IMR-90 (cell line): ENCODE results near the gene RPS2. TPM values are rescaled to one million over a fixed set of nuclear protein-coding genes. Genes with fewer than 3 reads are reported as not detected.

Experiments used
- ATAC-seq: fragments of 200-7000 bp; cut with Tn5 transposase; 2 replicates; pipeline ENCODE4 v1.9.1; 2020; ENCODE audit warnings: low read depth, mild to moderate bottlenecking, moderate library complexity
- BruUV-seq: library from RNA; stranded (reverse); fragments of 400-500 nt; replicated peaks from 2 replicates; lab custom pipeline; 2021; lab: Mats Ljungman, UMichigan
- CTCF ChIA-PET: fragments of 300-600 bp; formaldehyde crosslinking; extraction: SDS; loops from one replicate; lab custom pipeline; 2021; ENCODE audit warnings: antibody characterized with exemption; lab: Yijun Ruan, JAX
- POLR2A ChIA-PET: fragments of 300-600 bp; sonication (Branson Sonifier 250); formaldehyde crosslinking; loops from one replicate; lab custom pipeline; 2022; ENCODE audit warnings: antibody characterized with exemption; ENCODE audit not compliant: unreplicated experiment; lab: Charles Lee
- DNase-seq: peaks from one replicate; pipeline ENCODE4 v3.0.0; 2013
- H2AFZ ChIP-seq: replicated peaks from 2 replicates; pipeline ENCODE3; 2013; ENCODE audit warnings: low read length, mild to moderate bottlenecking; ENCODE audit not compliant: poor library complexity
- H2AK5ac ChIP-seq: 2 replicates; pipeline ENCODE4 v1.6.1; 2013; ENCODE audit warnings: low read depth, low read length, inconsistent platforms
- H2AK9ac ChIP-seq: replicated peaks from 2 replicates; pipeline ENCODE3; 2013; ENCODE audit warnings: mild to moderate bottlenecking, low read depth, low read length, moderate library complexity; ENCODE audit not compliant: poor library complexity
- H2BK120ac ChIP-seq: 2 replicates; pipeline ENCODE4 v1.6.1; 2013; ENCODE audit warnings: low read depth, low read length, inconsistent platforms
- H2BK15ac ChIP-seq: 3 replicates; pipeline ENCODE4 v1.6.1; 2013; ENCODE audit warnings: low read depth, low read length, inconsistent platforms
- H2BK20ac ChIP-seq: 2 replicates; pipeline ENCODE4 v1.6.1; 2013; ENCODE audit warnings: low read depth, mild to moderate bottlenecking, inconsistent platforms, low read length, moderate library complexity
- H2BK5ac ChIP-seq: 2 replicates; pipeline ENCODE4 v1.6.1; 2013; ENCODE audit warnings: mild to moderate bottlenecking, low read depth, low read length, inconsistent platforms; ENCODE audit not compliant: poor library complexity, severe bottlenecking
- H3K14ac ChIP-seq: replicated peaks from 2 replicates; pipeline ENCODE4 v1.6.1; 2013; ENCODE audit warnings: low read depth, low read length, inconsistent platforms
- H3K18ac ChIP-seq: 2 replicates; pipeline ENCODE4 v1.6.1; 2013; ENCODE audit warnings: low read depth, low read length, control low read depth
- H3K23ac ChIP-seq: 2 replicates; pipeline ENCODE4 v1.6.1; 2013; ENCODE audit warnings: low read depth, low read length, inconsistent platforms
- H3K27ac ChIP-seq: 2 replicates; pipeline ENCODE4 v1.5.1; 2013; ENCODE audit warnings: mild to moderate bottlenecking, control low read depth, low read length; ENCODE audit not compliant: insufficient read depth
- H3K27me3 ChIP-seq: 2 replicates; pipeline ENCODE4 v1.6.1; 2013; ENCODE audit warnings: low read length; ENCODE audit not compliant: control insufficient read depth, insufficient read depth
- H3K36me3 ChIP-seq: 2 replicates; pipeline ENCODE4 v1.6.1; 2013; ENCODE audit warnings: low read length, mixed read lengths; ENCODE audit not compliant: control insufficient read depth, insufficient read depth
- H3K4ac ChIP-seq: 2 replicates; pipeline ENCODE4 v1.6.1; 2013; ENCODE audit warnings: low read depth, low read length, inconsistent platforms
- H3K4me1 ChIP-seq: 2 replicates; pipeline ENCODE4 v1.6.1; 2013; ENCODE audit warnings: low read length, mixed read lengths; ENCODE audit not compliant: control insufficient read depth, insufficient read depth
- H3K4me2 ChIP-seq: 2 replicates; pipeline ENCODE4 v1.6.1; 2013; ENCODE audit warnings: low read depth, mild to moderate bottlenecking, control low read depth, low read length, moderate library complexity
- H3K4me3 ChIP-seq: 2 replicates; pipeline ENCODE4 v1.5.1; 2013; ENCODE audit warnings: low read depth, mild to moderate bottlenecking, control low read depth, low read length, moderate library complexity; ENCODE audit not compliant: insufficient read depth
- H3K56ac ChIP-seq: 2 replicates; pipeline ENCODE4 v1.6.1; 2013; ENCODE audit warnings: low read length, inconsistent platforms; ENCODE audit not compliant: insufficient read depth; ENCODE audit errors: extremely low read depth
- H3K79me1 ChIP-seq, 2 experiments: 2 replicates each; pipeline ENCODE4 v1.6.1; 2013; ENCODE audit warnings: low read length in 2 of 2, inconsistent platforms in 1 of 2, low read depth in 1 of 2
- H3K9ac ChIP-seq: 2 replicates; pipeline ENCODE4 v1.6.1; 2013; ENCODE audit warnings: low read depth, low read length, control low read depth
- H3K9me1 ChIP-seq: 2 replicates; pipeline ENCODE4 v1.6.1; 2013; ENCODE audit warnings: low read length, inconsistent platforms; ENCODE audit not compliant: insufficient read depth
- H3K9me3 ChIP-seq: 2 replicates; pipeline ENCODE4 v1.6.1; 2013; ENCODE audit warnings: low read length; ENCODE audit not compliant: control insufficient read depth, insufficient read depth
- H4K20me1 ChIP-seq: 2 replicates; pipeline ENCODE4 v1.6.1; 2013; ENCODE audit warnings: low read length, inconsistent platforms; ENCODE audit not compliant: insufficient read depth
- H4K5ac ChIP-seq: 2 replicates; pipeline ENCODE4 v1.6.1; 2013; ENCODE audit warnings: mild to moderate bottlenecking, low read depth, low read length, control low read depth
- H4K8ac ChIP-seq, 2 experiments: 2 replicates each; pipeline ENCODE4 v1.6.1; 2013; ENCODE audit warnings: low read depth in 2 of 2, low read length in 2 of 2, control low read depth in 1 of 2, inconsistent platforms in 1 of 2
- H4K91ac ChIP-seq: 2 replicates; pipeline ENCODE4 v1.6.1; 2013; ENCODE audit warnings: low read depth, low read length, inconsistent platforms; ENCODE audit not compliant: insufficient read depth
- BHLHE40 ChIP-seq: fragments of 150-350 bp; IDR thresholded peaks from 2 replicates; pipeline ENCODE4 v1.6.1; 2016; ENCODE audit warnings: mild to moderate bottlenecking, low read depth, low read length
- CEBPB ChIP-seq: IDR thresholded peaks from 2 replicates; pipeline ENCODE4 v1.6.1; 2012; ENCODE audit warnings: low read depth, low read length, improper control_type of control experiment
- CHD1 ChIP-seq: IDR thresholded peaks from 2 replicates; pipeline ENCODE4 v1.6.1; 2012; ENCODE audit warnings: low read depth, low read length, improper control_type of control experiment
- CTCF ChIP-seq: conservative IDR thresholded peaks from 2 replicates; pipeline ENCODE4 v1.5.1; 2012; ENCODE audit warnings: mild to moderate bottlenecking, low read depth, low read length, improper control_type of control experiment
- ELK1 ChIP-seq: fragments of 150-350 bp; IDR thresholded peaks from 2 replicates; pipeline ENCODE4 v1.6.1; 2016; ENCODE audit warnings: low read depth, mild to moderate bottlenecking, low read length, moderate library complexity, borderline replicate concordance
- FOS ChIP-seq: fragments of 150-350 bp; IDR thresholded peaks from 2 replicates; pipeline ENCODE4 v1.6.1; 2016; ENCODE audit warnings: low read depth, low read length
- MAFK ChIP-seq: IDR thresholded peaks from 2 replicates; pipeline ENCODE4 v1.6.1; 2012; ENCODE audit warnings: low read depth, low read length, improper control_type of control experiment
- MAZ ChIP-seq: IDR thresholded peaks from 2 replicates; pipeline ENCODE4 v1.6.1; 2012; ENCODE audit warnings: low read depth, mild to moderate bottlenecking, low read length, improper control_type of control experiment, moderate library complexity, borderline replicate concordance
- NFE2L2 ChIP-seq: fragments of 150-350 bp; IDR thresholded peaks from 2 replicates; pipeline ENCODE4 v1.6.1; 2016; ENCODE audit warnings: low read depth, mild to moderate bottlenecking, low read length
- POLR2A ChIP-seq: IDR thresholded peaks from 2 replicates; pipeline ENCODE4 v1.6.1; 2012; ENCODE audit warnings: mild to moderate bottlenecking, low read depth, low read length
- RAD21 ChIP-seq: IDR thresholded peaks from 2 replicates; pipeline ENCODE4 v1.6.1; 2012; ENCODE audit warnings: low read length, improper control_type of control experiment
- RCOR1 ChIP-seq: IDR thresholded peaks from 2 replicates; pipeline ENCODE4 v1.6.1; 2012; ENCODE audit warnings: mild to moderate bottlenecking, low read length, improper control_type of control experiment; ENCODE audit not compliant: insufficient replicate concordance
- SMC3 ChIP-seq: fragments of 150-350 bp; IDR thresholded peaks from 2 replicates; pipeline ENCODE4 v1.6.1; 2016; ENCODE audit warnings: low read depth, mild to moderate bottlenecking, antibody characterized with exemption, low read length, moderate library complexity
- USF2 ChIP-seq: fragments of 150-350 bp; IDR thresholded peaks from 2 replicates; pipeline ENCODE4 v1.6.1; 2017; ENCODE audit warnings: mild to moderate bottlenecking, antibody characterized with exemption, low read length, low read depth
- WGBS, 2 experiments: methylation state at CpG; one replicate each; pipeline versions ENCODE4 v1.1.5 to v1.1.7; 2013; ENCODE audit warnings: missing lambda C conversion rate in 2 of 2; ENCODE audit not compliant: insufficient read length in 1 of 2; ENCODE audit errors: extremely low coverage in 2 of 2; 5-methylcytosine and 5-hydroxymethylcytosine counted together
- dilution Hi-C: fragments of 300-500 bp; cut with HindIII; formaldehyde crosslinking; loops from one replicate; pipeline ENCODE4 v1.14.3; 2018; ENCODE audit warnings: low sequenced_read_pairs; ENCODE audit not compliant: unreplicated experiment
- in situ Hi-C: fragments of 300-500 bp; cut with MboI; formaldehyde crosslinking; loops from 3 replicates; pipeline ENCODE4 v1.14.3; 2019; ENCODE audit warnings: low sequenced_read_pairs, inconsistent platforms, mixed read lengths
- intact Hi-C: fragments of 100-400 bp; cut with micrococcal nuclease; formaldehyde crosslinking; loops from 2 replicates; pipeline ENCODE4 v1.10.0; 2022
- polyA plus RNA-seq, 3 experiments: library from polyadenylated mRNA; depleted of rRNA; stranded (reverse); fragments of >200 nt; gene quantifications; 2 replicates each; pipeline ENCODE4 v1.2.3, GENCODE V29; 2012; ENCODE audit warnings: low replicate concordance in 1 of 3
- total RNA-seq: library from RNA; depleted of rRNA; stranded (reverse); fragments of >200 nt; gene quantifications from 2 replicates; pipeline ENCODE4 v1.2.3, GENCODE V29; 2012

RPS2 gene
- total and polyA plus RNA-seq, 2 of the 4 experiments (the other 2 are of a cell fraction) = 2,703 to 6,941 TPM

GRCh38 chr16:1976951-1977874 is 12.6 kb upstream of the RPS2 start:
- ChIA-PET POLR2A (no interaction called here), CTCF (no interaction called here)
- H3K14ac ChIP-seq = no peak overlapping the region
- no peak overlapping the region for H3K56ac ChIP-seq
- no peak overlapping the region for H3K27ac ChIP-seq
- no peak overlapping the region for H2AK5ac ChIP-seq
- no peak overlapping the region for H2BK15ac ChIP-seq
- in situ Hi-C loops (no loop called here), dilution Hi-C loops (no loop called here), intact Hi-C loops (no loop called here)
- no peak overlapping the region for H4K91ac ChIP-seq
- H3K9me1 ChIP-seq = no peaks in the 10 kb centered on the region
- no peaks in the 10 kb centered on the region; the same call in 1 of the 2 replicates for H4K20me1 ChIP-seq
- TSS peak; percentile 38 for BruUV-seq
- H3K23ac ChIP-seq = no peak overlapping the region
- no peak overlapping the region for H2BK5ac ChIP-seq
- H3K4me1 ChIP-seq = peaks cover 3% of the 10 kb centered on the region; the same call in 1 of the 2 replicates
- peaks cover 25% of the 10 kb centered on the region; the same call in 1 of the 2 replicates for H3K27me3 ChIP-seq
- no peak overlapping the region for H4K8ac ChIP-seq
- DNase-seq = no peak
- no peaks in the 10 kb centered on the region for H3K9me3 ChIP-seq
- peaks cover 0 to 20% of the 10 kb centered on the region in 2 experiments; a peak in 1 of 4 replicates for H3K79me1 ChIP-seq
- no peak for ATAC-seq
- H3K18ac ChIP-seq = no peak overlapping the region
- no peak overlapping the region for H2AK9ac ChIP-seq
- no peak overlapping the region for H3K4me2 ChIP-seq
- H4K5ac ChIP-seq = no peak overlapping the region
- H3K4me3 ChIP-seq = no peak overlapping the region
- H2BK120ac ChIP-seq = no peak overlapping the region
- H3K9ac ChIP-seq = no peak overlapping the region
- no peak overlapping the region for H3K4ac ChIP-seq
- 94% methylated on average over 16 of the region's 33 CpGs; no CpG with 5 or more reads in 1 of the 2 experiments for WGBS, 2 experiments
- H2BK20ac ChIP-seq = no peak overlapping the region
- no peak overlapping the region for H2AFZ ChIP-seq
- peaks cover 48% of the 10 kb centered on the region for H3K36me3 ChIP-seq
- no peak for TF ChIP-seq MAZ
- TF ChIP-seq FOS = no peak
- no peak for TF ChIP-seq POLR2A
- TF ChIP-seq ELK1 = no peak
- no peak for TF ChIP-seq BHLHE40
- TF ChIP-seq MAFK = no peak
- no peak for TF ChIP-seq CHD1
- TF ChIP-seq USF2 = no peak
- no peak for TF ChIP-seq RAD21
- no peak for TF ChIP-seq CEBPB
- no peak for TF ChIP-seq CTCF
- no peak for TF ChIP-seq RCOR1
- TF ChIP-seq NFE2L2 = no peak
- TF ChIP-seq SMC3 = no peak
